Osteoblast (primary cell): ENCODE results near the gene C14orf119. TPM values are rescaled to one million over a fixed set of nuclear protein-coding genes. Genes with fewer than 3 reads are reported as not detected.

Experiments used
- DNase-seq: peaks from one replicate; pipeline ENCODE4 v3.0.0; 2011; ENCODE audit warnings: low spot score, mixed read lengths; ENCODE audit not compliant: insufficient read length; ENCODE audit errors: missing footprints
- H2AFZ ChIP-seq: 2 replicates; pipeline ENCODE4 v1.6.0; 2011; ENCODE audit warnings: mild to moderate bottlenecking, low read length
- H3K27ac ChIP-seq: 2 replicates; pipeline ENCODE4 v1.5.1; 2011; ENCODE audit warnings: mild to moderate bottlenecking, low read depth, low read length, moderate library complexity
- H3K27me3 ChIP-seq: 2 replicates; pipeline ENCODE4 v1.6.0; 2012; ENCODE audit warnings: mild to moderate bottlenecking, control low read depth, inconsistent platforms, low read length, moderate library complexity; ENCODE audit not compliant: insufficient read depth
- H3K36me3 ChIP-seq: 2 replicates; pipeline ENCODE4 v1.5.1; 2011; ENCODE audit warnings: mild to moderate bottlenecking, low read length, control low read depth, moderate library complexity; ENCODE audit not compliant: insufficient read depth
- H3K4me1 ChIP-seq: 2 replicates; pipeline ENCODE4 v1.5.1; 2011; ENCODE audit warnings: mild to moderate bottlenecking, low read length, control low read depth, moderate library complexity; ENCODE audit not compliant: insufficient read depth
- H3K4me2 ChIP-seq: 2 replicates; pipeline ENCODE4 v1.6.0; 2011; ENCODE audit warnings: mild to moderate bottlenecking, low read length; ENCODE audit not compliant: insufficient read depth
- H3K4me3 ChIP-seq: fragments of 200-600 bp; sonication (generic); 3 replicates; pipeline ENCODE4 v1.5.1; 2012; ENCODE audit warnings: mild to moderate bottlenecking, low read length, inconsistent platforms; ENCODE audit not compliant: insufficient read depth
- H3K79me2 ChIP-seq: 2 replicates; pipeline ENCODE4 v1.6.0; 2012; ENCODE audit warnings: mild to moderate bottlenecking, low read length, control low read depth, inconsistent platforms; ENCODE audit not compliant: insufficient read depth
- H3K9me3 ChIP-seq: 2 replicates; pipeline ENCODE4 v1.5.1; 2011; ENCODE audit warnings: low read depth, low read length, control low read depth
- H4K20me1 ChIP-seq: 2 replicates; pipeline ENCODE4 v1.6.0; 2012; ENCODE audit warnings: mild to moderate bottlenecking, low read length, control low read depth; ENCODE audit not compliant: insufficient read depth
- total RNA-seq: library from RNA; depleted of rRNA; stranded (reverse); fragments of >200 nt; gene quantifications from 2 replicates; pipeline ENCODE4 v1.2.3, GENCODE V29; 2012
- TF ChIP-seq, protein P1 (sequence below): IDR thresholded peaks from 2 replicates; pipeline ENCODE4 v1.5.1; 2011; ENCODE audit warnings: mild to moderate bottlenecking, low read depth, low read length, moderate library complexity; ENCODE audit errors: extremely low read depth

C14orf119 gene
- total RNA-seq, 1 donor: 43.1 TPM

DNA sequence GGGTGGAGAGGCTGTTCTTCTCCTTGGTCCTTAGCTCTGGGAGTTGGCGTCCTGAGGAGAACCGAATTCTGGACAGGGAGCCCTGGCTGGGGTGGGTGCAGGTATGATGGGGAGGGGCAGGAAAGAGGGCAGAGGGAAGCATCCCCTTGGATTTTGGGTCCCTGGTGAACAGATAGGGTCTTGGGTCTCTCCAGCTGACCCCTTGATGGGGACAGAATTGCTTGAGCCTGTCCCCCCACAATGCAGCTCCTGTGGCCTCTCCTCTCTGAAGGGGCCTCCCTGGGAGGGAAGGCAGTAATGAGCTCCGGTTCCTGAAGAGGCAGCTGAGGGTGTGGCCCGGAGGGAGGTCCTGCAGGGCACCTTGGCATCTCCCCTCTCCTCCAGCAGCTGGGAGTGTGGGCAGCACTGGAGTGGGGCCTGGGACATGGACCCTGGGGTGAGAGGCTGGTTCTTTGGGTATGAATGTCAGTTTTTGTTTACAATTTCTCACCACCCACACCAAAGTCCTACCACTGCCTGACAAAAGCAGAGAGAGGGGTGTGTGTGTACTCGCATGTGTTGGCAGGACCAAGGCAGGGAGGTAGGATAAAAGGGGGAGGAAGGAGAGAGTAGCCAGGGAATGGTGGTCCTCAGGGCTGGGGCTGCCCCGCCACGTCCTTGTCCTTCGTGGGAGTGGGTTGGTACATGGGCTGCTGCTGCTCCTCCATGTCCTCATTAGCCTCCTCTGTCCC, 31.4 kb downstream of the C14orf119 start:
- Histone ChIP-seq H2AFZ (no peak overlapping the region), H3K4me1 (peaks cover 3% of the 10 kb centered on the region), H3K4me3 (no peak overlapping the region), H3K79me2 (no peaks in the 10 kb centered on the region), H3K27me3 (peaks cover 3% of the 10 kb centered on the region), H3K4me2 (no peak overlapping the region), H3K9me3 (no peaks in the 10 kb centered on the region), H3K36me3 (no peaks in the 10 kb centered on the region), H4K20me1 (no peaks in the 10 kb centered on the region), H3K27ac (no peak overlapping the region)
- TF ChIP-seq, protein P1, sequence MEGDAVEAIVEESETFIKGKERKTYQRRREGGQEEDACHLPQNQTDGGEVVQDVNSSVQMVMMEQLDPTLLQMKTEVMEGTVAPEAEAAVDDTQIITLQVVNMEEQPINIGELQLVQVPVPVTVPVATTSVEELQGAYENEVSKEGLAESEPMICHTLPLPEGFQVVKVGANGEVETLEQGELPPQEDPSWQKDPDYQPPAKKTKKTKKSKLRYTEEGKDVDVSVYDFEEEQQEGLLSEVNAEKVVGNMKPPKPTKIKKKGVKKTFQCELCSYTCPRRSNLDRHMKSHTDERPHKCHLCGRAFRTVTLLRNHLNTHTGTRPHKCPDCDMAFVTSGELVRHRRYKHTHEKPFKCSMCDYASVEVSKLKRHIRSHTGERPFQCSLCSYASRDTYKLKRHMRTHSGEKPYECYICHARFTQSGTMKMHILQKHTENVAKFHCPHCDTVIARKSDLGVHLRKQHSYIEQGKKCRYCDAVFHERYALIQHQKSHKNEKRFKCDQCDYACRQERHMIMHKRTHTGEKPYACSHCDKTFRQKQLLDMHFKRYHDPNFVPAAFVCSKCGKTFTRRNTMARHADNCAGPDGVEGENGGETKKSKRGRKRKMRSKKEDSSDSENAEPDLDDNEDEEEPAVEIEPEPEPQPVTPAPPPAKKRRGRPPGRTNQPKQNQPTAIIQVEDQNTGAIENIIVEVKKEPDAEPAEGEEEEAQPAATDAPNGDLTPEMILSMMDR: no peak
- DNase-seq: no peak

DNA sequence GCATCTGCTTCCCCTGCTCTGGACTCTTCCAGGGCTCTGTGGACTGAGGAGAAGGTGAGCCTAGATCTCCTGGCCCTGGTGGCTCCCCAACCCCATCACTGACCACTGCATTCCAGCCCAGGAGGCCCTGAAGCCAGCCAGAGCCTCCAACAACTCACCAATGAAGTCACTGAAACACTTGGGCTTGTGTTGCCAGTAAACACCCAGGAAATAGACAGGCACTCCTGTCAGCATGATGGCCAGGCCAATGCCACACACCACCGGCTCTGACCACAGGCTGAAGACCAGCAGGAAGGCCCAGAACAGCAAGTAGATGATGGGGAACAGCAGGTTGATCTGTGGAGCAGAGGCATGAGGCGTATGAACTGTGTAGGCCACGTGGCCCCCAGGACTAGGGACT, 32.6 kb downstream of the C14orf119 start:
- H3K27ac ChIP-seq: no peak overlapping the region
- H3K4me3 ChIP-seq: no peak overlapping the region
- H4K20me1 ChIP-seq: no peaks in the 10 kb centered on the region
- no peak overlapping the region for H3K4me2 ChIP-seq
- TF ChIP-seq, protein P1: no peak
- no peak for DNase-seq
- H3K79me2 ChIP-seq: no peaks in the 10 kb centered on the region
- no peak overlapping the region for H2AFZ ChIP-seq
- peaks cover 3% of the 10 kb centered on the region for H3K27me3 ChIP-seq
- H3K9me3 ChIP-seq: no peaks in the 10 kb centered on the region
- H3K36me3 ChIP-seq: no peaks in the 10 kb centered on the region
- no peaks in the 10 kb centered on the region for H3K4me1 ChIP-seq

DNA sequence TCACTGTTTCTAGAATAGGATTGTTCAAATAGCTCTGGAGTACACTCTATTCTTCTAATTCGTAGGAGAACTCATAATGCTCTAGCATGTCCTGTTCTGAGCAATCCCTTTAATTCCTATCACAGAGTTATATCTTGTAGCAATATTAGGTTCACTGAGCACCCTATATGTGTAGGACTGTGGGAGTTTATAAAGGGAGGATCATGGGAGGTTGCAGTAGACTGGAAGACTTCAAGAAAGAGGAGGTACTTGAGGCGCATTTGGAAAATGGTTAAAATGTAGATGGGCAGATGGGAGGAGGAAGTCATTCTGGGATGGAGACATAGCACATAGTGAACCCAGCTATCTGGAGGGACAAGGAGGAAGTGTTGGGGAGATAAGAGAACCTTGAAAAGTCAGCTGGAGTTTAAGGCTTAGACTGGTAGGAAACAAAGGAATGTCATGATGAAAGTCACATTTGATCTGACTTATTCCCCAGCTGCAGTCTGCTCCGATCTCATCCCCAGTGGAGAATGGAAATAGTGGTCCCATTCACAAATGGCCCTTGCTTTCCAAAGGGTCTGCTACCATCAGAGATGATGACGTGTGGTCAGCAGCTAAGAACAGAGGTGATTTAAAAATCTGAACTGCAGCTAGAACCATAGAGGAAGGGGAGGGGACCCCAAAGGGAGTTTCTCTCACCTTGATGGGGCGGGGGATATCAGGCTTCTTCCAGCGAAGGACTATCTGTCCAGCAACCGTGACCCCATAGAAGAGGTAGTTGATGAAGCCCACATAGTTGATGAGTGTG, 33.9 kb downstream of the C14orf119 start:
- peaks cover 3% of the 10 kb centered on the region for H3K27me3 ChIP-seq
- H3K4me2 ChIP-seq: no peak overlapping the region
- no peak overlapping the region for H3K27ac ChIP-seq
- H3K36me3 ChIP-seq: no peaks in the 10 kb centered on the region
- no peak for DNase-seq
- H3K4me1 ChIP-seq: no peaks in the 10 kb centered on the region
- TF ChIP-seq, protein P1: no peak
- H2AFZ ChIP-seq: no peak overlapping the region
- H3K9me3 ChIP-seq: no peaks in the 10 kb centered on the region
- H3K4me3 ChIP-seq: no peak overlapping the region
- no peaks in the 10 kb centered on the region for H3K79me2 ChIP-seq
- H4K20me1 ChIP-seq: no peaks in the 10 kb centered on the region

DNA sequence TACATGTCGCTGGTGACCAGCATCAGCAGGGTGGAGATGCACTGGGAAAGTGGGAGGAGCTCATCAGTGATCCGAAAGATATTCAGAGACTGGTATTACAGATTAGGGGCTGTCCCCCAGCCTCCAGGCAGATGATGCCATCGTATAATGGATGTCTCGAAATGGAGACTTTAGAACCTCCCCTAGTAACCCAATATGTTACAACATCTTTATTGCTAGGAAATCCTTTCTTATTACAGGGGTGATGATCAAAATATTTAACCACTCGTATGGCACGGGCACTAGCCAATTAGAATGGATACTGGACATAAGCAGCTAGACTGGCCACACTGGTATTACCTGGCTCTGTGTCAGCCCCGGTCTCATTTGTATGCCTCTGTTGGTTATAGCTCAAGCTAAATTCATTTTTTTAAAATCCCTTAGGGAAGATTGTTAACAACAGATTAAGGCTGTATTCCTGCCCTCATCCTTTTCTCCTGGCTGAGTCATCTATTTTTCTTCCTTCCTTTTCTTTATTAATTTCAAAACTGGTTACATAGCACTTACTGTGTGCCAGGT, 34.5 kb downstream of the C14orf119 start:
- Histone ChIP-seq H3K4me1 (no peaks in the 10 kb centered on the region), H4K20me1 (no peaks in the 10 kb centered on the region), H3K36me3 (no peaks in the 10 kb centered on the region), H3K9me3 (no peaks in the 10 kb centered on the region), H3K79me2 (no peaks in the 10 kb centered on the region), H2AFZ (no peak overlapping the region), H3K27me3 (peaks cover 3% of the 10 kb centered on the region), H3K4me3 (no peak overlapping the region), H3K27ac (no peak overlapping the region), H3K4me2 (no peak overlapping the region)
- TF ChIP-seq, protein P1: no peak
- DNase-seq: peak; percentile 80
